ES-I3 (cell line): ENCODE measurements around the gene COX17.

Experiments used
- H3K36me3 ChIP-seq: 2 replicates; pipeline ENCODE4 v1.6.1; 2013; ENCODE audit warnings: mild to moderate bottlenecking, low read length, control low read depth, moderate library complexity; ENCODE audit not compliant: insufficient read depth
- H3K4me1 ChIP-seq: 2 replicates; pipeline ENCODE4 v1.6.1; 2013; ENCODE audit warnings: mild to moderate bottlenecking, control low read depth, low read length; ENCODE audit not compliant: insufficient read depth
- H3K9ac ChIP-seq: 2 replicates; pipeline ENCODE4 v1.6.1; 2013; ENCODE audit warnings: low read depth, mild to moderate bottlenecking, low read length, moderate library complexity
- H3K9me3 ChIP-seq: 2 replicates; pipeline ENCODE4 v1.6.1; 2013; ENCODE audit warnings: mild to moderate bottlenecking, low read length, moderate library complexity; ENCODE audit not compliant: control insufficient read depth, insufficient read depth

COX17 gene

DNA sequence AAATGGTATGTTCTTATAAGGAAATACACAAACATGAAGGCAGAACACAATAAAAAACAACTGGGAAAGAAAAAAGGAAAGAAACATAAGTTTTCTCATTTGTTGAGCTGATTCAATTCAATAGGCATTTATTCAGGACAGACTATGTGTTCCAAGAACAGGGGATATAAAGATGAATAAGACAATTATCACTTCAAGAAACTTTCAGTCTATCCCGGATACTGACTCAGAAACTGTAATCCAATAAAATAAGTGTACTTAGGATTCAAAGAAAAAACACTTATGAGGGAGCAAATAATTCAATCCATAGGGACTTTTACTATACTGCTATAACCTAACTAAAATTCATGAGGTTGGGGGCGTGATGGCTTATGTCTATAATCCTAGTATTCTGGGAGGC, 13.3 kb downstream of the COX17 start:
- Histone ChIP-seq H3K36me3 (no peaks in the 10 kb centered on the region), H3K4me1 (peaks cover 4% of the 10 kb centered on the region), H3K9me3 (no peaks in the 10 kb centered on the region), H3K9ac (no peak overlapping the region)

DNA sequence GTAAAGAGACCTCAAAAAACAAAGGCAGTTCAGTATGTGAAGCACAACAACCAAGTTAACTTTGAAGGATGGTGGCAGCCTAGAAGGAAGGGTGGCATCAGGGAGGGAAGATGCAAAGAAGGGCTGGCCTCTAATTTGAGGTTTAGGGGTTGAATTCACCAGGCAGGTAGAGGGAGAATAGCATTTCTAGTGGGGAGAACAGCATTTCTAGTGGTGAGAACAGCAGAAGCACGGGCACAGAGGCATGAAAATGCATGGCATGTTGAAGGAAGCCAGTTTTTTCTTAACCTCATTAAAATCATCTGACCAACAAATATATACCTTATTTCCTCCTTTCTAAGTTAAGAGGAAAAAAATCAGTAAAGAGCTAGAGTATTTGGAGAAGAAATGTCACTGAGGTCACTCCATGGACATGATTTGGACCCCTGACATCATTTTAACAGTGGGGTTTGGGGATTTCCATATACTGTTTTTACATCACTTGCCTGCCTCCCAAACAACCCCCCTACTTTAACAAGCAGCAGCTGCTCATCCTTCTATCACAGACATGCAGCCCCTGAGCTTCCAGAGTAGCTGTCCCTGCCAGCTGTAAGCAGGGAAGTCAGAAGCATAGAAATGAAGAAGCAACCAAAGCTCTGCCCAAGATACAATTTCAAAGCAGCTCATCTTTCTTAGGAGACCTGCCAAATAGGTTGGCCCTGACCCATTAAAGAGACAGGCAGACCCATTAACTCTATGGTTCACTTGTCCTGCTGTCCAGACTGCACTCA, 14.4 kb downstream of the COX17 start:
- H3K9me3 ChIP-seq: no peaks in the 10 kb centered on the region
- H3K4me1 ChIP-seq: peaks cover 4% of the 10 kb centered on the region
- H3K9ac ChIP-seq: no peak overlapping the region
- H3K36me3 ChIP-seq: no peaks in the 10 kb centered on the region

DNA sequence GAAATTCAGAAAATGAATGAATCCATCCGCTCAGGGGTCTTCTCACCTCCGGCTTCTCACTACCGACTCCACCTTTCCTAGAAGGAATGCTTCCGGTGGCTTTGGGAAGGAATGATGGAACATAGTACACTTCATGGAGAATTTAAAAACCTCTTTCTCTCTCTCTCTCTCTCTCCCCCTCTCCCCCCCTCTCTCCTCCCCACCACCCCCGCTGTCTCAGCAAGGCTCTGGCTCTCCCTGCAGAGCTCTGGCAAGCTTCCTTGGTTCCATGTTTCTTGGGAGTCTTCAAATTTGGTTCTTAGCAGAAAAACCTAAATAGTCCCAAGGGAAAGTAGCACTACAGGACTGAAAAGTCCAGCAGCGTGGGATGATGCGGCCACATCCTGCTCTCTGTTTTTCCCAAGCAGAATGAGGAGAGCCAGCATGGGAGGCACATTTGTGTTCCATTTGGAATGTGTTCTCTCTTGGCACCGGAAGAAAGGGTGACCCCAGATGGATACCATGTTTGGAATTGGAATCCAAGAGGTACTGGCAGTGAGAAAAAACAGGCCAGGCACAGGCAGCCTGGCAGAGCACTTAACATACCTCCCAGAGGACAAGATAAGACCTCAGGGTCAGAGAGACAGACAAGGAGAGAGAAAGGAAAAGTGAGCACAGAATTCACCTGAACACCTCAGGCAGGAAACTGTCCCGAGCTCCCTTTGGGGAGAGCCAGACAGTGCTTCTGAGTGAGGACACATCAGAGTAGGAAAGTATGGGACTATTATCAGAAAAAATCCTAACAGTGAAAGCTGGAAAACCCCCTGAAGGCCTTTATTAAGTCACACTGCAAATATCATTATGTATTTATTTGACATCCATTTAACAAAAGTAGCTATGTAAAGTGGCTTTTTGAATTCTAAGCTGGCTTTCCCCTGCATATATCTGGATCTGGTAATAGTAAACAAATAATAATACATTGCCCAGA, 16.4 kb downstream of the COX17 start, which contains the start of gene POPDC2:
TSS of gene POPDC2 (minus strand) at position 116 of the 967 bp plus-strand sequence. CDS start 166 bp downstream, outside the sequence.
- H3K9ac ChIP-seq: no peak within 1 kb of the TSS
- H3K9me3 ChIP-seq: no peaks in the 10 kb centered on the region

DNA sequence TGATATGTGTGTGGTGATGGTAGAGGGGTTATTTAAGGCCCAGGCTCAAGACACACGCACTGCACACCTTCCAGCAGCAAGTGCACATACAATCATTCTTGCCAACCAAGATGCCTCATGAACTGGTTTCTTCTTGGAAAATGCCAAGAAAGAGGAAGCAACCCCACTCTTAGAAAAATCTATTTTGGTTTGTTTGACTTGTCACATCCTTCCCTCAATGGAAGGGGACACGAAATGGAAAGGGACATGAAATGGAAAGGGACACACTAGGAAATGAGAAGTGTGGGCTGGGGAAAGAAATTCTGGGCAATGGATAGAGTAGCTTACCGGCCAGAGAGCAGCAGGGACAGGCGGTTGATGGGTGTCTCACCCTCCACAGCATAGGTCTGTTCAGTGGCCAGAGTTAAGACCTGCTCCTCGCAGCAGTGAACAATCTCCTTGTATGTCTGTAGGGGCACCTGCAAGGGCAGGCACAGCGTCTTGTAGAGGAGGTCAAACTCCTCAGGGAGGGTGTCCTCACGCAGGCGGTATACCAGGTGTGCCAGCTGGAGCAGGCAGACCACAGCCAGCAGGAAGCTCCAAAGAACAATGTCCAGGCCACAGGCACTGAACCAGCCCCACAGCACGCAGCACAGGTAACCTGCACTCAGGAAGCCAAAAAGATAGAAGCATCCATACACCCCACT, 17.5 kb downstream of the COX17 start:
- Histone ChIP-seq H3K36me3 (no peaks in the 10 kb centered on the region), H3K4me1 (no peaks in the 10 kb centered on the region), H3K9me3 (no peaks in the 10 kb centered on the region), H3K9ac (no peak overlapping the region)

More for the DNA sequence above, 16.4 kb downstream of the COX17 start, which contains the start of gene POPDC2:
- Histone ChIP-seq H3K4me1 (peaks cover 4% of the 10 kb centered on the region), H3K36me3 (no peaks in the 10 kb centered on the region)

DNA sequence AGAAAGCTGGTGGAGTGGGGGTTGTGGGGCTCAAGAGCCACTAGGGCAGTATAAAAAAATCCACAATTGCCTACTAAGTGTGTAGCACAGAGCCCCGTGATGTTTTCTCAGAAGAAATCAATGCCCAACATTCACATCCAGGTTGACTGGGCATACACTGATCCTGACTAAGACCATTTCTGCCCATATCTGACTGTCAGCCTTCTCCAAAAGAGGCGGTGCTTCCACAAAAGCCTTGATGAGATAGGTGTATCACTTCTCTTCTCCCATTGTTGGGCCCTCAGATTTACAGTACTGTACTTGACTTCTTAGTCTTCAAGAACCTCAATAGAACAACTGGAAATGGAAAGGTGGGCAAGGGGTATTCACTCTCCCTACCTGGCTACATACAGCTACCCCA, 18.2 kb downstream of the COX17 start:
- H3K9ac ChIP-seq: no peak overlapping the region
- H3K9me3 ChIP-seq: no peaks in the 10 kb centered on the region
- no peaks in the 10 kb centered on the region for H3K4me1 ChIP-seq
- no peaks in the 10 kb centered on the region for H3K36me3 ChIP-seq

DNA sequence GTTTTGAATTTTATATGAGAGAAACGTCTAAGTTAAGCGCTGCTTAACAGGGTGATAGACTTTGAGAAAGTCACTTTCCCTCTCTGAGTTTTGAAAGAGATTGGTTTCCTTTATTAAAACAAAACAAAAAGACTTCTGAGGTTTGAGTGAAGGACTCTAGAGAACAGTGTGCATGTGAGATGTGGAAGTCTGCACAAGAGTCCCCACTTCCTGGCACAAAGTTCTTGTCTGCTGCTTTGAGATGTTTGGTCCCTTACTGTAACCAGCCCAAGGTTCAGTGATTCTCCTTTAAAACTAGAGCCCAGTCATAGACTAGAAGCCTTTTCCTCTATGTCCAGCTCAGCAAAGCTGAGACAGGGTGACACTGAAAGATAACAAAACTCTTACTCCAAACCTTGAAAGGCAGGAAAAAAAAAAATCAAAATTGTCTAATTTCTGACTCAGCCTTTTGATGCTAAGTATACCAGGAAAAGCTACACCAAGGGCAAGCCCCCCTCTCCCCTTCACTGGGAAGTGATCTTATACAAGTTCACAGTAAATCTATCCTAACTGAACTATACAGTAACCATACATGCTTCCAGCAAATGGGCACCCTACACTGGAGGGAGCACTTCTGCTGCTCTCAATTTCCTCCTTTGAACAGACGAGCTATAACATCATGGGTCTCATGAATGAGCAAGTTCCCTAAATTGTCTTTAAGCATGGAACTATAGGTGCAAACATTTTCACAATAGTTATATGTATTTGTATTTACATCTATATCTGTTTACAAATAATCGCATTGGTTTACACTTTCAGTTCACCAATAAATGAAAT, 19.1 kb downstream of the COX17 start:
- Histone ChIP-seq H3K9ac (no peak overlapping the region), H3K36me3 (no peaks in the 10 kb centered on the region), H3K4me1 (no peaks in the 10 kb centered on the region), H3K9me3 (no peaks in the 10 kb centered on the region)

DNA sequence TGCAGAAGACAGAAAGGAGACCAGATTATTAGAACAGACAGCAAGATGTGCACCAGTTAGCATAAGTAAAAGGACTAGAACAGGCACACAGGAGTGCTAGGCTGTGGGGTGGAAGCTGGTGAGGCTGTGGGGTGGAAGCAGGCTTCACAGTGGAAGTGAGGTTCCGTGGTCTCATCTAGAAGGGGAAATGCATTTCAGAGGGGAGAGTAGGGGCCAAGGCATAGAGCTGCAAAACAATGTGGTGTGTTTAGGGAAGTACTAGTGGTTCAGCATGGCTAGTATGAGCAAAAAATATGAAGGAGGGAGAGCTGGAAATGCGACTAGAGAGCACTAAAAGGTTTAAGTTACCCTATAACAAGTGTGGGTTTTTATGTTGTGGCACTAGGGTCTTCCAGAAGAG, 23.3 kb downstream of the COX17 start:
- Histone ChIP-seq H3K9ac (no peak overlapping the region), H3K4me1 (no peaks in the 10 kb centered on the region), H3K9me3 (no peaks in the 10 kb centered on the region), H3K36me3 (no peaks in the 10 kb centered on the region)

DNA sequence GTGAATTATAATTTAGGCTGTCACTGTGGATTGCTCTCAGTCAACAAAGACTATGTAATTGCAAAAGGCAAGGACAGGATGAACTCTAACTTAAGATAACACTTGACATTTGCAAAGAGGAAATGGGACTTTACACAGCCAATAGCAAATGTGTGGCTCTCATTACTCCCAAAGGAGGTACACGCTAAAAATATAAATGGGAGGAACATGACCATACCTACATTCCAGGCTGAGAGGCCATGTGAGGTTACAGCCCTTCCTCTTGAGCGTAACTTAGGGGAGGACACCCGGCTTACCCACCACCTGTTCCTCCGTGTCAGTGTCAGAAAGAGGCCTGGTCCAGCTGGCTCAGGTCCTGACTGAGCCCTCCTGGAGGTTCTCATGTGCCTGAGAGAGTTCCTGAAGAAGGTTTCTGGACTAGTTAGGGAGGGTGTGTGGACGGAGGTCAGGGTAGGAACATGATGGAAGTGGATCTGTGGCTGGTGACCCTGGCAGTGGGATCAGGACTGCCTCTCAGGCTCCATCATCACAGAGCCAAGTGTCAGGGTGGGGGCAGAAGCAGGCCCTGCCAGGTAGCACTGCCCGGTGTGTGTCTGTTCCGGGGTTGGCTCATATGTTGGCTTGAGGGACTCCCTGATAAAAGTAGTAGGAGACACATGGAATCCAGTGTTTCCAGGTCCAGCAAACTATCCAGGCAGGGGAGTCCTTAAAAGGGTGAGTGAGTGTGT, 24.7 kb downstream of the COX17 start:
- no peaks in the 10 kb centered on the region for H3K9me3 ChIP-seq
- H3K4me1 ChIP-seq: peaks cover 4% of the 10 kb centered on the region; the same call in 1 of the 2 replicates
- H3K9ac ChIP-seq: no peak overlapping the region
- H3K36me3 ChIP-seq: no peaks in the 10 kb centered on the region

DNA sequence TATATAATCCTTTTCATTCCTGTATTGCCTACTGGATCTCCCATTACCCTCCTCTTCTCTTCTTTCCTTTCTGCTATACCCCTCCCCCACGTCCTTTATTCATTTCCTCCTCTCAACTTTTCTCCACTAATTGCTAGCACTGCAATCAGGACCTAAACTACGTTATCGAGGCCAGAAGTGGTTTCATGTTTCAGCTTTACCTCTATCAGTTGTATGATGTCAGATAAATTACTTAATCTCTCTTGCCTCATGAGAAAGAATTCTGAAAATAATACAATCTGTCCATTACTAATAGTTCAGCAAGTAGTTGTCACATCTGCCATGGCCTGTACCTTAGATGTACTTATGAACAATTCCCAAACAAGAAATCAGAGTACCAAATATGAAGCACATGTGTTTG, 27.4 kb downstream of the COX17 start:
- H3K36me3 ChIP-seq: no peaks in the 10 kb centered on the region
- H3K9me3 ChIP-seq: no peaks in the 10 kb centered on the region
- H3K9ac ChIP-seq: no peak overlapping the region
- peaks cover 6% of the 10 kb centered on the region; the same call in 1 of the 2 replicates for H3K4me1 ChIP-seq

DNA sequence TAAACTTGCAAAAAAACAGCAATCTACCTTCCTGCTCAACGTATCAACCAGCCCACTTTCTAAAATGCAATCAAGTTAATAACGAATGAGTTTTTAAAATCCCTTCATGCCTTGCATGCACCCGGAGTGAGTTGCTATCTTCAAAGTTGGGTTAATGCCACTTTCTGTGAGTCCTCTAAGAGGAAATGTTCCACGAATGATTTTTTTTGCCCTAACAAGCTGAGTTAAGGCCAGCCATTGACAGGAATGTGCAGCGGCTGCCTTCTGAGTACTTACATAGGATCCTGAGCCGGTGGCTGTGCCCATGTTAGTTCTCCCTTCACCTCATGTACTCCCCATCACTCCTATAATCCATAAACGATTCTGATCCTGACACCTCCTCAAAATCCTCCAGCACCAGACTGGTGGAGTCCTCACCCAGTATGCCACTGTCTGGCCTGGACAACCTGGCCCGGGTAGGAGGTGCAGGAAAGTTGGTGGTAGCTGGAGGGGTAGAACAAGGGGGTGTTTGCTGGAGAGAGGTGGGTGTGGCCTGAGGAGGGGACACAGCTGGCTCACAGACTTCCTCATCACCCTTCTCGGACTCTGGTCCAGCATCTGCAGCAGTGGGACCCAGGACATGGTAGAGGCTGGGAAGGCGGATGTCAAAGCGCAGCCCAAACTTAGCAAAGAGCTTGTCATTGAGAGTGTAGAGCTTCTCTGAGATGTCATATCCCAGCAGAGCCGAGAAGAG, 29.2 kb downstream of the COX17 start:
- H3K9me3 ChIP-seq: no peaks in the 10 kb centered on the region
- no peaks in the 10 kb centered on the region for H3K36me3 ChIP-seq
- H3K9ac ChIP-seq: no peak overlapping the region
- H3K4me1 ChIP-seq: peaks cover 11% of the 10 kb centered on the region; the same call in 1 of the 2 replicates

DNA sequence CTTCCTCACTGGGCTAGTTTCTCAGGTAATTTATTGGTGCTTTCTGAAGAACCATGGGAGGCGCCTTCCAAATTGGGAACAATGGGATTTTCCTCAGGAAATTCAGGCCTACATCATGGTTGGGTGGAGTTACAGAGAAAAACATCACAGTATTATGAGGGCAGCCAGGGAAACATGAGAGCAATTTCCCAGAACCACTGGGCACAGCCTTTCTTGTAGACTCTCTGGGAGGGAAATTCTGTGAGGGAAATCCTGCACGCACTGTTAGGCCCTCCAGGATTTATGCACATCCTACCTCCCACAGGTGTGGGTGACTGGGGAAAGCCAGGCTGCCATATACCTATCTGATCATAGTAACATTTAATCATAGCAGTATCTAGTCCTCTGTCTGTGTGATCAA, 30.0 kb downstream of the COX17 start:
- Histone ChIP-seq H3K9ac (no peak overlapping the region), H3K4me1 (peaks cover 13% of the 10 kb centered on the region; the same call in 1 of the 2 replicates), H3K36me3 (no peaks in the 10 kb centered on the region), H3K9me3 (no peaks in the 10 kb centered on the region)

DNA sequence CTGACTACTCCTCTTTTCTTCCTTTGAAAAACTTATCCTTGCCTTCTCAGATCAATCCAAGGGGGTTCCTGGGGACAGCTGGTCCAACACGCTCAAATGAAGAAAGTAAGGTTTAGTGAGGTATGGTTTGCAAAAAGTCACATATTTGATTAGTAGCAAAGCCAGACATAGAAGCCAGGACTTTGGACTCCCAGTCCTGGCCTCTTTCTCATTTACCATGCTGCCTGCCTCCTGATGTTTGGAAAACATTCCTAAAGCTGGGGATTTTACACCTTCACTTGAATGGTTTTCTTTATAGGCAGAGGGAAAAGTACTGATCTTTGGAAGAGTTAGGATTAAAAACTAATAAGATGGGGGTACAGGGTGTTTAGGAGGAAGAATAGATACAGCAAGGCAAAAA, 31.4 kb downstream of the COX17 start:
- peaks cover 13% of the 10 kb centered on the region; the same call in 1 of the 2 replicates for H3K4me1 ChIP-seq
- H3K36me3 ChIP-seq: no peaks in the 10 kb centered on the region
- H3K9ac ChIP-seq: no peak overlapping the region

More for the DNA sequence above, 31.4 kb downstream of the COX17 start:
- H3K9me3 ChIP-seq: no peaks in the 10 kb centered on the region
